AG10803 (cell line): ENCODE results near the gene DDR2.
A peak's percentile ranks its signal among the peaks of the same experiment; 100 is the strongest.

Experiments used
- DNase-seq: peaks from one replicate; pipeline ENCODE4 v3.0.0; 2010; ENCODE audit warnings: low read depth
- H3K4me3 ChIP-seq: 2 replicates; pipeline ENCODE4 v1.5.1; 2011; ENCODE audit warnings: mild to moderate bottlenecking, low read length, control low read depth
- TF ChIP-seq, protein P1 (sequence below): conservative IDR thresholded peaks from 2 replicates; pipeline ENCODE4 v1.5.1; 2011; ENCODE audit warnings: mild to moderate bottlenecking, low read length, control low read depth, inconsistent platforms

Gene DDR2

DNA sequence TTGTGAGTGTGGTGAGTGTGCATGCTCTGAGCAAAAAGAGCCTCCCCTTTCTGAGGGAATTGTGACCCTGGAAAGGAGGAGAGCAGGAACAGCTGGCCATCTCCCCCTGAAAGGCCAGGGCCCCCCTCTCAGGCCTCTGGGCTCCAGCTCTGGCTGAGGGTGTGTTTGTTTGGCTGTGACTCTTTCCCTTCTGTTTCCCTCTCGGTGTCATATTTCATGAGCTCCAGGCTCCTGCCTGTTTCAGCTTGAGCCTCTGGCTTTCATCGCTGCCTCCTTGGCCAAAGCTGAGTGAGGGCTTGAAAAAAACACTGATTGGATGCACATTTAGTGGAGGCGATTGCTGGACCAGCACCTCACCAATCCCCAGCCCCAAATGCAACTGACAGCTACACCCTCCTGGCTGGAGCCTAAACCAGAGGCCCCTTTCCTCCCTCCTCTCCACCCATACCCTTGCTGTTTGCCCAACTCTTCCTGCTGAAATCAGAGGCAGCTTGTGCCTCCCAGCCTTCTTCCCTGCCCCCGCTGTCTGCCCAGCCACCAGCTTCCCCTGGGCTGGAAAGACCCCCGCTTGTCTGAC lies 64.1 kb downstream of the DDR2 start:
- peak; percentile 91 for DNase-seq
- no peak overlapping the region; the same call in 1 of the 2 replicates for H3K4me3 ChIP-seq
- TF ChIP-seq, protein P1, sequence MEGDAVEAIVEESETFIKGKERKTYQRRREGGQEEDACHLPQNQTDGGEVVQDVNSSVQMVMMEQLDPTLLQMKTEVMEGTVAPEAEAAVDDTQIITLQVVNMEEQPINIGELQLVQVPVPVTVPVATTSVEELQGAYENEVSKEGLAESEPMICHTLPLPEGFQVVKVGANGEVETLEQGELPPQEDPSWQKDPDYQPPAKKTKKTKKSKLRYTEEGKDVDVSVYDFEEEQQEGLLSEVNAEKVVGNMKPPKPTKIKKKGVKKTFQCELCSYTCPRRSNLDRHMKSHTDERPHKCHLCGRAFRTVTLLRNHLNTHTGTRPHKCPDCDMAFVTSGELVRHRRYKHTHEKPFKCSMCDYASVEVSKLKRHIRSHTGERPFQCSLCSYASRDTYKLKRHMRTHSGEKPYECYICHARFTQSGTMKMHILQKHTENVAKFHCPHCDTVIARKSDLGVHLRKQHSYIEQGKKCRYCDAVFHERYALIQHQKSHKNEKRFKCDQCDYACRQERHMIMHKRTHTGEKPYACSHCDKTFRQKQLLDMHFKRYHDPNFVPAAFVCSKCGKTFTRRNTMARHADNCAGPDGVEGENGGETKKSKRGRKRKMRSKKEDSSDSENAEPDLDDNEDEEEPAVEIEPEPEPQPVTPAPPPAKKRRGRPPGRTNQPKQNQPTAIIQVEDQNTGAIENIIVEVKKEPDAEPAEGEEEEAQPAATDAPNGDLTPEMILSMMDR = no peak

DNA sequence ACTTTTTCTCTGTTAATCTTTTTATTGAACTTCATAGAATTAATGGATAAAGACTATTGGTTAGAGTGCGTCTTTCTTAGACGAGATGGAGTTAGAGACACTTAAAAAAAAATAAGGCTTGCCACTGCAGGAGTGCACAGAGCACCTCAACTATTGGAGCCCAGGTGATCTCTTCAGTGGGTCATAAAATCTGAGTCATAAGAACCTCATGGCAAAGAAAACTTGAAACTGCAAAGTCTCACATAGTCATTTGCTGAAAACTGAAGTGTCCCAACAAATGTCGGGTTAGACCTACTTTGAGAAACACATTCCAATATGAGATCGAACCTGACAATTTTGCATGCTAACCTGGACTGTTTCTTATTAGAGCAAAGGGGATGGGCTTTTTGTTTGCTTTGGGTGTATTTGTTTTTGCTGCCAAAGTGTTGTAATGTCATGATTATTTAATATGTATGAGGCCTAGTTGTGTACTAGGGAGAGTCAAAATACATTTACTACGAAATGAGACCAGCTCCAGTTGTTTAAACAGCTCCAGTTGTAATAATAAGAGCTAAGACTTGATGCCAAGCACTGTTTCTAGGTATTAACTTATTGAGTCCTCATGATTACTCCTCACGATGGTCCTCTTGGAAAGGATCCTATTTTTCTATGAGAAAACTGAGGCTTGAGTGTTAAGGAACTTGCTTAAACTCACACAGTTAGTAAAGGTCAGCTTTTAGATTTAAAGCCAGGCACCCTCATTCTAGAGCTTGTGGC lies 65.1 kb downstream of the DDR2 start:
- H3K4me3 ChIP-seq = no peak overlapping the region
- DNase-seq = peak; percentile 31
- TF ChIP-seq, protein P1 = no peak

DNA sequence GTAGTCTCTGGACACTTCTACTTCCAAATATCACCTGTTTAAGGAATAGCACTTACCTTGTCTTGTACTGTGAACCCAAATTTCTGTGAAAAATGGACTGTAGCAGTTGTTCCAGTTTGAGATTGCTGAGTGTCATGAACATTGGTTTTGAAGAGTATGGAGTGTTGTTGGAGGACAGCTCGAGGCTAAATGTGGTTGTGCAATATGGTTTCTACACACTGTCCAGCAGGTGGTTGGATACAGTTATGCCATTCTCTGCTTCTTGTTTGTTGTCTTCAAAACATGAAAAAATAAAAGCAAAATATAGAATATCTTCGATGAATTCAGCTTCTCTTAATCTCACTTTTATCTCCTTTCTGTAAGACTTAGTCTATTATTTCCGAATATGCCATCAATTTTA lies 67.1 kb downstream of the DDR2 start:
- H3K4me3 ChIP-seq = no peak overlapping the region
- no peak for DNase-seq
- TF ChIP-seq, protein P1 = peak; percentile 19; the same call in 1 of the 2 replicates

DNA sequence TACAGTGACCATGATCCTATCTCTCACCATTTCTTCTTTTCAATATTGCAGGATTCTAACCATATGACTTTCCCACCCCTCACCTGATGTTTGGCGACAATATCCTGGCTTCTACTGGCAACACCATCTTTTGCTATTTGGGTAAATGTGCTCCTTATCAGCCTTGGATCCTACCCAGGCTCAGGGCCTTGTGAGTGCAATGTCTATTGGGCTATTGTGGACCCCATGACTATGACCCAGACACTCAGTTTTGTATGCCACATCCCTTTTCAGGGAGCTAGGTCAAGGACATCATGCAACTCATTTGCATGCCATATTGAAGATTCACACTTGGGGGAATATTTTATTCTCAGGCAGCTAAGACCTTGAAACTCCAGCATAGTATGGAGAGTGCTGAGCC lies 67.9 kb downstream of the DDR2 start:
- H3K4me3 ChIP-seq = no peak overlapping the region
- TF ChIP-seq, protein P1 = no peak
- DNase-seq = no peak

DNA sequence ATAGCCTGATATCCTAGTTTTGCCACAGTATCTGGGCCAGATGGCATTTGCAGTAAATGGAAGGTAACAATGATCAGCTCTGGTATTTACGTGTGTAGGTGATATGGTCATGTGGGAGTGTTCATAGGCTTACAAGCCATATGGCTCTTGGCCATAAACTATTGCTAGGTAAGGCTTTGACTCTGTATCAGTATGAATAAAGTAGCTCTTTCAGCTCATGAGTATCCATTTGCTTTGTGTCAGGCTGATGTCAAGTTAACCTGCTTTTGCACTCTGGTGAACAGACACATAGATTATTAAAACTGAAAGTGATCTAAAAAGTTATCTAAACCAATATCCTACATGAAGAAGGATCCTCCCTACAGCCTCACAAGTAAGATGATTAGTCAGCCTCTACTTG lies 69.0 kb downstream of the DDR2 start:
- DNase-seq = no peak
- TF ChIP-seq, protein P1 = no peak
- H3K4me3 ChIP-seq = no peak overlapping the region

DNA sequence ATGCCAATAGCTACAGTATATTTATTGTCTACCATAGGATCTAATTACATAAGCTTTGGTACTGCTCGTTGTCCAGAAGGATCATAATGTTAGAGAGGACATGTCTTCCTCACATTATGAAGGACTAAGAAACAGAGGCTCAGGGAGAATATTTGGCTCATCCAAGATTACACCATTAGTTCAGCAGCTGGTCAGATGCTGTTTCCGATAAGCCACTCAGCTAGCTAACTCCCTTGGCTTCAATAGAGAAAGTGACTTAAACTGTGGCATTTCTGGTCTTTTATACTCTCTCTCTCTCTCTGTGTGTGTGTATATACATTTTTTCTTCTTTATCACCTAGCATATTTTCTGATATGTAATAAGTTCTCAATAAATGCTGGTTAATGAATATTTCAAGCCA lies 70.4 kb downstream of the DDR2 start:
- H3K4me3 ChIP-seq = no peak overlapping the region
- TF ChIP-seq, protein P1 = no peak
- DNase-seq = no peak

DNA sequence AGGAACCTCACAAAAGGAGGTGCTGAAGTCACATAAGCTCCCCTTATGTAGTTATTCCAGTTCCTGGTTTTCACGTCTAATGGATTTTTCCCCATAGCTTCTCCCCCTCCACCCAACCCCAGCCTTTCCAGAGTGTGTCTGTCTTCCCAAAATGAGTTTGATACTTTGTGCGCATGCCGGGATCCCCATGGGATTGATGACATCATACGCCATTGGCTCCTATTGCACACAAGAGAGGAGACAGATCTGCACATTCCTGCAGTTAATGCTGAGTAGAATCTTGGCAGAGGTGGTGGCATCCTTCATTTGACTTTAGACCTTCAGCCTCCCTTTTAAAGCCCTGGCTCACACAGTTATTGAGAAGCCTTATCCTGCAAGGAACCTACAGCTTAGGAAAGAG lies 71.4 kb downstream of the DDR2 start:
- no peak overlapping the region for H3K4me3 ChIP-seq
- no peak for DNase-seq
- TF ChIP-seq, protein P1 = no peak
